ENCODE data around the gene POFUT1.

- TF ChIP-seq YY1 (IDR thresholded peaks at IDR 0.05; ENCODE audit: insufficient read depth, insufficient read length) (no peak), ZNF274 (IDR thresholded peaks at IDR 0.05; ENCODE audit: low read depth, low read length) (no peak)
These were observed 6.2 kb upstream of the POFUT1 start for GRCh38 chr20:32201296-32201976.
